Colonic mucosa (tissue), 4 donors: Measurements from ENCODE around the gene COL4A2. TPM values are rescaled to one million over a fixed set of nuclear protein-coding genes. Genes with fewer than 3 reads are reported as not detected.

ENCODE experiments used
- DNase-seq: peaks from one replicate; pipeline ENCODE4 v3.0.0-alpha.2; 2020
- H3K27ac ChIP-seq: fragments of 200-600 bp; one replicate; pipeline ENCODE4 v1.8.0; 2021
- H3K27me3 ChIP-seq: fragments of 200-600 bp; one replicate; pipeline ENCODE4 v1.8.0; 2021
- H3K36me3 ChIP-seq: fragments of 200-600 bp; one replicate; pipeline ENCODE4 v1.8.0; 2021
- H3K4me1 ChIP-seq: fragments of 200-600 bp; one replicate; pipeline ENCODE4 v1.8.0; 2021; ENCODE audit warnings: mild to moderate bottlenecking
- H3K4me3 ChIP-seq: fragments of 200-600 bp; one replicate; pipeline ENCODE4 v1.8.0; 2021
- H3K9ac ChIP-seq, 2 donors: one replicate each; pipeline ENCODE4 v1.7.0; 2013; ENCODE audit warnings: control low read depth in 2 of 2, low read depth in 2 of 2, low read length in 2 of 2
- H3K9me3 ChIP-seq: fragments of 200-600 bp; one replicate; pipeline ENCODE4 v1.8.0; 2021
- CTCF ChIP-seq: fragments of 200-600 bp; IDR thresholded peaks from one replicate; pipeline ENCODE4 v1.8.0; 2022; ENCODE audit warnings: antibody characterized with exemption, mild to moderate bottlenecking
- intact Hi-C: fragments of 100-400 bp; cut with DNase I; formaldehyde crosslinking; loops from one replicate; pipeline ENCODE4 v1.14.1; 2022
- total RNA-seq, 2 donors: library from RNA; stranded (reverse); fragmentation: NEBNext Ultra II Directional in 1 of 2; extraction: Animal tissue kit (Norgen Biotek cat#: 25700) in 1 of 2; gene quantifications; one replicate each; pipeline ENCODE4 v1.2.1, GENCODE V29; 2021
- donor health status: healthy.
- donor health status: DM: no; HTN: no; CAD: no.
- donor health status: DM: no; HTN: no; CAD: no.

The COL4A2 gene
- total RNA-seq, 2 donors from 2014 or later: 61.1 to 111 TPM

GRCh38 chr13:110505594-110505993 is 198.5 kb downstream of the COL4A2 start:
- no peak overlapping the region for H3K9ac ChIP-seq
- no peak for DNase-seq
- no peaks in the 10 kb centered on the region for H3K9me3 ChIP-seq
- peaks cover 10% of the 10 kb centered on the region for H3K4me1 ChIP-seq
- H3K4me3 ChIP-seq: no peak overlapping the region
- H3K27ac ChIP-seq: no peak overlapping the region
- no peak for TF ChIP-seq CTCF
- intact Hi-C loops: loop anchor here (5.0 kb wide), 1 partner anchor 57 kb away; the partner anchor contains the start of gene RAB20
- H3K36me3 ChIP-seq: no peaks in the 10 kb centered on the region
- H3K27me3 ChIP-seq: no peaks in the 10 kb centered on the region

GRCh38 chr13:110506396-110506795 is 199.3 kb downstream of the COL4A2 start:
- intact Hi-C loops: loop anchor here (5.0 kb wide), 1 partner anchor 56 kb away; the partner anchor contains the start of gene RAB20
- H3K4me3 ChIP-seq: no peak overlapping the region
- no peaks in the 10 kb centered on the region for H3K9me3 ChIP-seq
- H3K27me3 ChIP-seq: no peaks in the 10 kb centered on the region
- H3K27ac ChIP-seq: peak overlapping the region; percentile 90
- no peaks in the 10 kb centered on the region for H3K36me3 ChIP-seq
- DNase-seq: no peak
- peaks cover 10% of the 10 kb centered on the region for H3K4me1 ChIP-seq
- peak overlapping the region in 1 of 2 donors; percentile 85 for H3K9ac ChIP-seq
- TF ChIP-seq CTCF: no peak

- Histone ChIP-seq H3K27ac (peak overlapping the region; percentile 90), H3K9ac (peak overlapping the region in 1 of 2 donors; percentile 85), H3K4me1 (peaks cover 10% of the 10 kb centered on the region), H3K36me3 (no peaks in the 10 kb centered on the region), H3K9me3 (no peaks in the 10 kb centered on the region), H3K4me3 (no peak overlapping the region), H3K27me3 (no peaks in the 10 kb centered on the region)
- intact Hi-C loops: loop anchor here (5.0 kb wide), 1 partner anchor 55 kb away; the partner anchor contains the start of gene RAB20
- no peak for TF ChIP-seq CTCF
- peak; percentile 94 for DNase-seq
Measured at GRCh38 chr13:110506859-110507566, 199.9 kb downstream of the COL4A2 start.

- Histone ChIP-seq H3K9me3 (no peaks in the 10 kb centered on the region), H3K36me3 (no peaks in the 10 kb centered on the region), H3K27ac (peak overlapping the region; percentile 90), H3K4me3 (no peak overlapping the region), H3K4me1 (peaks cover 10% of the 10 kb centered on the region), H3K9ac (peak overlapping the region; percentile 28 to 85), H3K27me3 (no peaks in the 10 kb centered on the region)
- DNase-seq: peak; percentile 87
- peak; percentile 38 for TF ChIP-seq CTCF
- intact Hi-C loops: loop anchor here (5.0 kb wide), 1 partner anchor 54 kb away; the partner anchor contains the start of gene RAB20
Measured at GRCh38 chr13:110507678-110508381, 200.7 kb downstream of the COL4A2 start.

DNA sequence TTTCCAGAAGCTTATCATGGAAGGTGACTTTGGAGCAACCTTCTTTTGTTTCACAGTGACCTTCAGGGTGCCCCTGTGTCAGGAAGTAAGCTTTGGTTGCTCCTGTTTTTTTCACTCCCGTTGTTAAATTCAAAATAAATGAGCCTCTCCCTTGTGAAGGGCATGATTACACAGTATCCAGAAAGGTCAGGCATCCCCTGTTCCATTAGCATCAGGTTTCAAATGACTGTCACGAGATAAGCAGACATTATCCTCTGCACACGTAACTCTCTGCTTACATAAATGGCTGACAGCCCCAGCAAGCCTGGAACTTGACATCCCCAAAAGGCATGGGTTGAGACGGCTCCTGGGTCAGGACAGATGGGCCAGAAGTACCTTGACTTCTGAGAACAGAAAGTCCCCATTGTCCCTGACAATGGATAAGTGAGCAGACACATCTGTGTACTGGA is 202.4 kb downstream of the COL4A2 start:
- H3K4me1 ChIP-seq: peaks cover 6% of the 10 kb centered on the region
- no peaks in the 10 kb centered on the region for H3K36me3 ChIP-seq
- H3K4me3 ChIP-seq: no peak overlapping the region
- H3K9me3 ChIP-seq: no peaks in the 10 kb centered on the region
- no peak for DNase-seq
- no peaks in the 10 kb centered on the region for H3K27me3 ChIP-seq
- TF ChIP-seq CTCF: no peak
- intact Hi-C loops: loop anchor here (5.0 kb wide), 1 partner anchor 53 kb away; the partner anchor contains the start of gene RAB20
- no peak overlapping the region for H3K9ac ChIP-seq
- H3K27ac ChIP-seq: no peak overlapping the region
